ENCODE data around the gene RHO.

DNA sequence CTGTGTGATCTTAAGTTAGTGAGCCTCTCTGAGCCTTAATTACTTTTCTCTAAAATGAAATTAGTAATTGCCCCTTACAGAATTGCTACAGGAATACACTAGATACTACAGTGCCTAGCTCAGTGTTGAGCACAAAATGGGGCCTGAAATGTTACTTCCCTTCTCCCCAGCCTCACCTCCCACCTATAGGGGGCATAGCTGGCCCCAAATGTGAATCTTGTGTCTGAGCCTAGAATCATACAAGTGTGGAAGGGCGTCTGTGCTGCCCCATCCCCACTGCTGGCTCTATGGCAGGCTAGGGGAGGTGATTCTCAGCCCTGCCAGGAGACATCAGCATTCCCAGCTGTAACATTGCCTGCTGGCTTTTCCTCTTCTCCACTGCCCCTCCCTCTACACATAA is 45.7 kb upstream of the RHO start:
- TF ChIP-seq, protein P1, sequence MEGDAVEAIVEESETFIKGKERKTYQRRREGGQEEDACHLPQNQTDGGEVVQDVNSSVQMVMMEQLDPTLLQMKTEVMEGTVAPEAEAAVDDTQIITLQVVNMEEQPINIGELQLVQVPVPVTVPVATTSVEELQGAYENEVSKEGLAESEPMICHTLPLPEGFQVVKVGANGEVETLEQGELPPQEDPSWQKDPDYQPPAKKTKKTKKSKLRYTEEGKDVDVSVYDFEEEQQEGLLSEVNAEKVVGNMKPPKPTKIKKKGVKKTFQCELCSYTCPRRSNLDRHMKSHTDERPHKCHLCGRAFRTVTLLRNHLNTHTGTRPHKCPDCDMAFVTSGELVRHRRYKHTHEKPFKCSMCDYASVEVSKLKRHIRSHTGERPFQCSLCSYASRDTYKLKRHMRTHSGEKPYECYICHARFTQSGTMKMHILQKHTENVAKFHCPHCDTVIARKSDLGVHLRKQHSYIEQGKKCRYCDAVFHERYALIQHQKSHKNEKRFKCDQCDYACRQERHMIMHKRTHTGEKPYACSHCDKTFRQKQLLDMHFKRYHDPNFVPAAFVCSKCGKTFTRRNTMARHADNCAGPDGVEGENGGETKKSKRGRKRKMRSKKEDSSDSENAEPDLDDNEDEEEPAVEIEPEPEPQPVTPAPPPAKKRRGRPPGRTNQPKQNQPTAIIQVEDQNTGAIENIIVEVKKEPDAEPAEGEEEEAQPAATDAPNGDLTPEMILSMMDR (IDR thresholded peaks at IDR 0.05; ENCODE audit: low read length), result peak; percentile 64
- no peak for TF ChIP-seq EZH2 (IDR thresholded peaks at IDR 0.05; ENCODE audit: borderline replicate concordance, low read length)
